GM23338 (cell line): ENCODE results near the gene GZF1.

ENCODE experiments used
- CREB1 ChIP-seq: fragments of 250-450 bp; sonication (Bioruptor Pico); IDR thresholded peaks from 2 replicates; pipeline ENCODE4 v1.5.0; 2020; ENCODE audit warnings: low read depth, mild to moderate bottlenecking, moderate library complexity
- CTCF ChIP-seq, 2 experiments: fragments of 200-600 bp in 1 of 2; sonication (generic) in 1 of 2; conservative IDR thresholded peaks; 2 replicates each; pipeline versions ENCODE4 v1.5.1 to v1.6.1; 2016 to 2017; ENCODE audit warnings: antibody characterized with exemption in 2 of 2, low read depth in 2 of 2, mild to moderate bottlenecking in 2 of 2, moderate library complexity in 1 of 2
- EZH2 ChIP-seq: fragments of 200-600 bp; sonication (generic); IDR thresholded peaks from one replicate; pipeline ENCODE4 v1.8.0; 2017; ENCODE audit warnings: antibody characterized with exemption, mild to moderate bottlenecking, low read depth; ENCODE audit not compliant: unreplicated experiment
- POLR2AphosphoS5 ChIP-seq: IDR thresholded peaks from 2 replicates; pipeline ENCODE4 v1.6.1; 2016; ENCODE audit warnings: antibody characterized with exemption, low read depth
- ZNF331 ChIP-seq: fragments of 250-450 bp; sonication (Bioruptor Pico); IDR thresholded peaks from 2 replicates; pipeline ENCODE4 v1.5.0; 2020; ENCODE audit warnings: low read depth, mild to moderate bottlenecking, moderate library complexity

GRCh38 chr20:23315099-23315498, 46.9 kb upstream of the GZF1 start:
- no peak for TF ChIP-seq CTCF (conservative IDR thresholded peaks at IDR 0.05; ENCODE audit: low read depth in 2 of 2)
- TF ChIP-seq POLR2AphosphoS5, result no peak
- TF ChIP-seq CREB1 (CRISPR knock-in tag), result no peak
- no peak for TF ChIP-seq EZH2
- no peak for TF ChIP-seq ZNF331 (CRISPR knock-in tag)
